ENCODE measurements around the gene TRAM2. TPM values are rescaled to one million over a fixed set of nuclear protein-coding genes. Genes with fewer than 3 reads are reported as not detected.
A peak's percentile ranks its signal among the peaks of the same experiment; 100 is the strongest.

Gene TRAM2, protein sequence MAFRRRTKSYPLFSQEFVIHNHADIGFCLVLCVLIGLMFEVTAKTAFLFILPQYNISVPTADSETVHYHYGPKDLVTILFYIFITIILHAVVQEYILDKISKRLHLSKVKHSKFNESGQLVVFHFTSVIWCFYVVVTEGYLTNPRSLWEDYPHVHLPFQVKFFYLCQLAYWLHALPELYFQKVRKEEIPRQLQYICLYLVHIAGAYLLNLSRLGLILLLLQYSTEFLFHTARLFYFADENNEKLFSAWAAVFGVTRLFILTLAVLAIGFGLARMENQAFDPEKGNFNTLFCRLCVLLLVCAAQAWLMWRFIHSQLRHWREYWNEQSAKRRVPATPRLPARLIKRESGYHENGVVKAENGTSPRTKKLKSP
- 1 to 10 TPM; 3.5 to 3.6 TPM for total RNA-seq

DNA sequence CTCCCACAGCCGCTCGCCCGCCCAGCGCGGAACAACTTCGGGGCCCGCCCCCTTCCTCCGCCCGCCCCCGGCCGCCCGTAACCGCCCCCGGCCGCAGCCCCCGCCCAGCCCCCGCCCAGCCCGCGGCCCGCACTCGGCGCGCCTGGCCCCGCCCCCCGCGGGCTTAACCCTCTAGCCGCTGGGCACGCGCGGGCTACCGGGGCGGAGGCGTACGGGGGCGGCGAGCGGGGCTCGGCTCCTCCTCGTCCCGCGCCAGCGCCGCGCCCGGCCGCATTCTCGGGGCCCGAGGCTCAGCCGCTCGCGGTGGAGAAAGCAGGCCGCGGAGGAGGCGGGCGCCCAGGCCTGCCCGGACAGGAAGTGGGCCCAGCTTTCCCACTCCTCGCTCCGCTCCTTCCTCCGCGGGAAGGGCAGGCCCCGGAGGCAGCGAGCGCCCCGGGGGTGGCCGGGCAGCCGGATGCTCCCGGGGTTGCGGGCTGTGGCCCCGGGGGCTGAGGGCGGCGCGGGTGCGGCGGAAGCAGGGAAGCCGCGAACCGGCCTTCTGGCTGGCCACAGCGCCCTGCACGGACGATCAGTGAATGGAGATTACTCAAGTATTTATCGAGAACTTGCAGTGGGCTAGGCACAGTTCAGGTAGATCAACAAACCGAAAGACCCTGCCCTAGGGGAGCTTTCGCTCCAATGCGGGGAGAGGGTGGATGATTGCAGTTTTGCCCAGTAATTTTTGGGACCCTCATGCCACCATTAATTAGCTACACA is at the start of gene TRAM2:
Gene TRAM2 (minus strand): TSS at position 39 of the 756 bp plus-strand sequence. CDS start 145 bp downstream, outside the sequence.
- intact Hi-C loops (cut with DNase I, micrococcal nuclease): loop anchor here (1.0 to 10.0 kb wide), 10 partner anchors 58 to 968 kb away; partner anchors contain the start of genes EFHC1 (in 1 of the 2), GCLC (in 1 of the 2), GSTA4 (in 1 of the 2) and MCM3 (in 1 of the 2)
- ChIA-PET CTCF (interaction anchor here (0.6 to 1.6 kb wide), 9 partner anchors 19 to 291 kb away, joined by 3 to 4 read pairs (median 3); no protein-coding TSS in a partner anchor), POLR2A (no interaction called here)
- no peaks in the 10 kb centered on the region for H3K36me3 Mint-ChIP-seq (ENCODE audit: low read depth)
- peaks cover 43% of the 10 kb centered on the region for H3K4me1 Mint-ChIP-seq
- peak within 1 kb of the TSS; percentile 80 for H3K27ac Mint-ChIP-seq
- peak within 1 kb of the TSS; percentile 79 for H3K4me3 Mint-ChIP-seq
- DNase-seq: peak; percentile 78
- ATAC-seq: peak; percentile 56
- H3K27me3 Mint-ChIP-seq: peaks cover 2% of the 10 kb centered on the region
- no peaks in the 10 kb centered on the region for H3K9me3 Mint-ChIP-seq (ENCODE audit: low read depth)

DNA sequence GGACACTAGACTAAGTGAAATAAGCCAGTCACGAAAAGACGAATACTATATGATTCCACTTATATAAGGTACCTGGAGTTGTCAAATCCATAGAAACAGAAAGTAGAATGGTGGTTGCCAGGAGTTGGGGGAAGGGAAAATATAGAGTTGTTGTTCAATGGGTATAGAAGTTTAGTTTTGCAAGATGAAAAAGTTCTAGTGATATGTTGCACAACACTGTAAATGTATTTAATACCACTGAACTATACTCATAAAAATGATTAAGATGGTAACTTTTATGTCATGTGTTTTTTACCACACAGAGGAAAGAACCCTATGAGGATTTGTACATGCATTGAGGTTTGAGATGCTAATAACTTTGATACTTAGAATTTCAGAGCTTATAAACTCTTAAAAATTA is 46.0 kb upstream of the TRAM2 start:
- Mint-ChIP-seq H3K27me3 (peaks cover 2% of the 10 kb centered on the region), H3K36me3 (ENCODE audit: low read depth) (no peaks in the 10 kb centered on the region), H3K9me3 (ENCODE audit: low read depth) (no peaks in the 10 kb centered on the region), H3K4me3 (no peak overlapping the region), H3K4me1 (no peaks in the 10 kb centered on the region), H3K27ac (no peak overlapping the region)
- ATAC-seq (no peak), DNase-seq (no peak)
- CTCF ChIA-PET: no interaction called here
- POLR2A ChIA-PET: no interaction called here
- intact Hi-C loops (cut with DNase I, micrococcal nuclease): no loop called here

DNA sequence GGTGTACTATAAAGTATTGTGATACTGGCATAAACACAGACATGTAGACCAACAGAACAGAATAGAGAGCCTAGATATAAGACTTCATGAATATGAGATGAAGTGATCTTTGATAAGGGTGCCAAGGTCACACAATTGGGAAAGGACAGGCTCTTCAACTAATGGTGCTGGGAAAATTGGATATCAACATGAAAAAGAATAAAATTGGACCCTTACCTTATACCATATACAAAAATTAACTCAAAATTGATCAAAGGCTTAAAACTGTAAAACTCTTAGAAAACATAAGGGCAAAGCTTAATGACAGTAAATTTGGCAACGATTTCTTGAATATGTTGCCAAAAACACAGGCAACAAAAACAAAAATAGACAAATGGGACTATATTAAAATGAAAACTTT is 44.8 kb upstream of the TRAM2 start:
- Mint-ChIP-seq H3K4me3 (no peak overlapping the region), H3K27ac (no peak overlapping the region), H3K9me3 (ENCODE audit: low read depth) (no peaks in the 10 kb centered on the region), H3K36me3 (ENCODE audit: low read depth) (no peaks in the 10 kb centered on the region), H3K4me1 (no peaks in the 10 kb centered on the region), H3K27me3 (peaks cover 5% of the 10 kb centered on the region)
- DNase-seq (no peak), ATAC-seq (no peak)
- POLR2A ChIA-PET: no interaction called here
- CTCF ChIA-PET: interaction anchor here (0.6 kb wide), 1 partner anchor 21 kb away, joined by 4 read pairs; no protein-coding TSS in a partner anchor
- intact Hi-C loops (cut with DNase I, micrococcal nuclease): no loop called here

DNA sequence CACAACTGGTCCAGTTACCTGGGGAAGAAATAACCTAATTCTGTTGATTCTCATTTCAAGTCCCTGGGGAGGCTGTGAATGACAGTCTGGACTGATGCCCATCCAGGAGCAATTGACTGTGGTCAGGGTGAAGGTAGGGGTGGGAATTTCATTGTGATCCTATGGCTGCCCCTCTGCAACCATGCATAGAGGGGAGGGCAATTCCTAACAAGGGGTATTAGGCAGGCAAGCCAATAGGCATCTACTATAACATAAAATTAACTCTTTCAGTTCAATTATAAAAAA is 44.0 kb upstream of the TRAM2 start:
- ATAC-seq: no peak
- intact Hi-C loops (cut with DNase I, micrococcal nuclease): no loop called here
- no peak overlapping the region for H3K27ac Mint-ChIP-seq
- H3K4me3 Mint-ChIP-seq: no peak overlapping the region
- no peak for DNase-seq
- CTCF ChIA-PET: no interaction called here
- no peaks in the 10 kb centered on the region for H3K9me3 Mint-ChIP-seq (ENCODE audit: low read depth)
- H3K4me1 Mint-ChIP-seq: no peaks in the 10 kb centered on the region
- peaks cover 5% of the 10 kb centered on the region for H3K27me3 Mint-ChIP-seq
- H3K36me3 Mint-ChIP-seq (ENCODE audit: low read depth): no peaks in the 10 kb centered on the region
- POLR2A ChIA-PET: no interaction called here

DNA sequence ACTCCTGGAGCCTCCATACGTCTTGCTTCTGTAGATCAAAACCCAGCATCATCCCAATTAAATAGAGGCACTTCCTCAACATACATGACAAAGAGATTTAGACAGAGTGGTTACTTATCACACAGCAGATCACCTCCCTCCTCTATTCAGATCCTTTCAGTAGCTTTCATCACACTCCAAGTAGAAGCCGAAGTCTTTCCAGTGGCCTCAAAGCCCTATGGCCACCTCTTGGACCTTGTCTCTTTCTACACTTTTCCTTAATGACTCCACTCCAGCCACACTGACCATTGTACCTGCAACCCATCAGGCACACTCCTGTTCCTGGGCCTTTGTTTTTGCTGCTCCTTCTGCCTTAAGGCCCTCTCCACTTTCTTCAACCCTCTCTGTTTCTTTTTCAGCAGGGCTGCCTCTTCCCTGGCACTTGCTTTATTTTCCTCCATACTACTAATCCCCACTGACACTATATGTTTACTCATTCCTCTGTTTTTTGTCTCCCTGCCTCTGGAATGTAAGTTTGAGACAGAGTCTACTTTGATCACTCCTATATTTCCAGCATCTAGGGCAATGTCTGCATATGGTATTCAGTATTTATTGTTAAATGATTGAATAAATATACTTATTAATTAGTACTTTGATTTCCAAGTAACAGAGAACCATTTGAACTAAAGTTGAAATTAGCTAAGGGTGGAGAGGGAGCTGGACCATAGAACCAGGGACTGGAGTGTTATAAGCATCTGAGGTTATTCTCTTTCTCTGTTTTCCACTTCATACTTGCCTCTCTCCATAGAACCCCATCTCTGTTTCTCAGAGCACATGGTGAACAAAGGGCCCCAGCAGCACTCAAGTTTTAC is 43.4 kb upstream of the TRAM2 start:
- no peak overlapping the region for H3K27ac Mint-ChIP-seq
- intact Hi-C loops (cut with DNase I, micrococcal nuclease): no loop called here

DNA sequence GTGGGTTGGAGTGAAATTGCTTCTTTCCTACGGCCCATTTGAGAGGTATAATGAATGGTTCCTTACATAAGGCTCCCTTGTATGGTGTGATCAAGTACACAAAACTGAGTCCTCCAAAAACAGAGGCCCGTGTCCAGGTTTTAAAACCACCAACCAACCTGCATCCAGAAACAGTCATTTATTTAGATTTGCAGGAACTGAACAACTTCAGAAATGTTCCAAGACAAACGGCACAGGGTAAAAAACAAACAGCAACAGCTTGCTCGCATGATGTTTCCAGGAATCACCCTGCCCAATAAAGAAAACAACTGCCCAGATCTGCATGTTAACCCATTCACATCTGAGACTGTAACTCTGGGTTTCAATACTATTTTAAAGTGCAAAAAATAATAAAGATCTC is 40.2 kb upstream of the TRAM2 start:
- Mint-ChIP-seq H3K27me3 (peaks cover 6% of the 10 kb centered on the region), H3K4me1 (no peaks in the 10 kb centered on the region), H3K4me3 (no peak overlapping the region), H3K27ac (no peak overlapping the region), H3K36me3 (ENCODE audit: low read depth) (no peaks in the 10 kb centered on the region), H3K9me3 (ENCODE audit: low read depth) (no peaks in the 10 kb centered on the region)
- ChIA-PET CTCF (no interaction called here), POLR2A (no interaction called here)
- intact Hi-C loops (cut with DNase I, micrococcal nuclease): no loop called here
- DNase-seq (no peak), ATAC-seq (no peak)

More for the DNA sequence above, 43.4 kb upstream of the TRAM2 start:
- Mint-ChIP-seq H3K36me3 (ENCODE audit: low read depth) (no peaks in the 10 kb centered on the region), H3K27me3 (peaks cover 8% of the 10 kb centered on the region), H3K4me3 (no peak overlapping the region), H3K4me1 (no peaks in the 10 kb centered on the region), H3K9me3 (ENCODE audit: low read depth) (no peaks in the 10 kb centered on the region)
- ATAC-seq: no peak
- no peak for DNase-seq
- CTCF ChIA-PET: no interaction called here
- POLR2A ChIA-PET: no interaction called here

DNA sequence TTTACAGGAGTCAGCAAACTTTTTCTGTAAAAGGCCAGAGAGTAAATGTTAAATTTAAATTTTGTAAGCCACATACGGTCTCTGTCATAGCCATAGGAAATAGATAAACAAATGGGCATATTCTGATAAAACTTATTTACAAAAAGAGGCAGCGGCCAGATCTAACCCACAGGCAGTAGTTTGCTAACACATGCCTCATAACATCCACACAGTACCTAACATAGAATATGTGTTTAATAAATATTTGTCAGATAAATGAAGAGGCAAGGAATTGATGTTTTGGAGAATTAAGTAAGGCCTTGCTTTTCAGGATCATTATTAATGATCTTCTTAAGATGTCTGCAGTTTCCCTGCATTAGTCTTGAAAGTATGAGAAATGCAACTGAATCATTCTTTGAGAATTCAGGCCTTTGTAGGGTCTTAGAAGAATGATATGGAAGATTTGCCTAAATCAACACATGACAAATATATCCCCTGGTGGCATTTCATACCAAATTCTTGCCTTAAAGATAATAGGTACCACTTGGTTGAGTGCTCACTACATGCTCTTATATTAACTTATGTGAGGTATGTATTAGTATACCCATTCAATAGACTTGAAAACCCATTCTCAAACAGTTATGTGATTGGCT is 39.3 kb upstream of the TRAM2 start:
- CTCF ChIA-PET: no interaction called here
- Mint-ChIP-seq H3K4me1 (no peaks in the 10 kb centered on the region), H3K4me3 (no peak overlapping the region), H3K36me3 (ENCODE audit: low read depth) (no peaks in the 10 kb centered on the region), H3K9me3 (ENCODE audit: low read depth) (no peaks in the 10 kb centered on the region), H3K27me3 (peaks cover 6% of the 10 kb centered on the region), H3K27ac (no peak overlapping the region)
- POLR2A ChIA-PET: no interaction called here
- no peak for ATAC-seq
- DNase-seq: no peak
- intact Hi-C loops (cut with DNase I, micrococcal nuclease): no loop called here

DNA sequence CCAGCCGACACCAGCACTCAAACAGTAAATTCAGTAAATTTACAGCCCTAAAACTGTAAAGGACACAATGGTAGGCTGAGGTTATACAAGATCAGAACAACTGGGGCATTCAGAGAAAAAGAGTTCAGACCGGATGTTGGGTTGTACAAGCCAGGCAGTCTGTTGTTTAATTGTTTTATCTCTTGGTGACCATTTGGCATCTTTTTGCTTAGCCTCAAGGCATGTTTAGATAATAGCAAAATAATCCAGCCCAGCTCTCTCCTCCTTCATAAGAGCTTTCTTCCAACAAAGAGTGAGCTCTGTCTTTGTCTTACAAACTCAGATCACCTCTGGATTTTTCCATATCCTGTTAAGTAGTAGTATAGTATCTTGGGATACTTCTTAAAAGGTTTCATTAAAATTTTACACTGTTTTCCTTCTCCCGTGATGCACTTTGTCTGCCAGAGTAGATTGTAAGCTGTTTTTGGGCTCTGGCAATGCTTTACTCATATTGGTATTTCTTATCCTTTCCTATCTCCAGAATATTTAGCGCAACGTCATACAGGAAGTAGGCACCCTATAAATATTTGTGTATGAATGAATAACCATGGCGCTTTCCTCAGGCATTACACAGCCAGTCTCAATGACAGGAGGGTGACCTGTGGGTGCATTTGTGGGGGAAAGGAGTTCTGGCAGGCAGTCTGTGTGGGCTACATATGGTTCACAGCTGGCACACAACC is 35.6 kb upstream of the TRAM2 start:
- H3K27ac Mint-ChIP-seq: no peak overlapping the region
- no peak for DNase-seq
- ATAC-seq: no peak
- H3K9me3 Mint-ChIP-seq (ENCODE audit: low read depth): no peaks in the 10 kb centered on the region
- H3K4me3 Mint-ChIP-seq: no peak overlapping the region
- no peaks in the 10 kb centered on the region for H3K36me3 Mint-ChIP-seq (ENCODE audit: low read depth)
- POLR2A ChIA-PET: no interaction called here
- H3K27me3 Mint-ChIP-seq: peaks cover 8% of the 10 kb centered on the region
- intact Hi-C loops (cut with DNase I, micrococcal nuclease): no loop called here
- CTCF ChIA-PET: no interaction called here
- H3K4me1 Mint-ChIP-seq: no peaks in the 10 kb centered on the region

DNA sequence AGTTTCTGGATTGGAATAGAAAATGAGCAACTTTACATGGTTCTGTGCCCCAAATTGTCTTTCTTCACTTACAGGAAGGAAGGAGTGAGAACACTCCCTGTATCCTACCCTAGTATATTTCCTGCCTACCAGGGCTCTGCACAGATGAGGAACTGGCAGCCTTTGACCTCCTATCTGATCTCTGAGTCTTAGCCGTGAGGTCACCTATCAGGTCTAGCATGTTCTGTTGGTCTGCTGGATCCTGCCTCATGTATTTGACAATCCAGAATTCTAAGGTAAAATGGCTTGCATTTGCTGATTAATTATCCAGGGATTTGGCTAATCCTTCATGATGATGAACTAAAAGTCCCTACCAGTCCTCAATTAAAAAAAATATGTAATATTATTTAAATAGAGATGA is 35.0 kb upstream of the TRAM2 start:
- ChIA-PET POLR2A (no interaction called here), CTCF (no interaction called here)
- Mint-ChIP-seq H3K4me3 (no peak overlapping the region), H3K36me3 (ENCODE audit: low read depth) (no peaks in the 10 kb centered on the region), H3K27me3 (peaks cover 6% of the 10 kb centered on the region), H3K4me1 (no peaks in the 10 kb centered on the region), H3K9me3 (ENCODE audit: low read depth) (no peaks in the 10 kb centered on the region), H3K27ac (no peak overlapping the region)
- no peak for DNase-seq
- intact Hi-C loops (cut with DNase I, micrococcal nuclease): no loop called here
- ATAC-seq: no peak

DNA sequence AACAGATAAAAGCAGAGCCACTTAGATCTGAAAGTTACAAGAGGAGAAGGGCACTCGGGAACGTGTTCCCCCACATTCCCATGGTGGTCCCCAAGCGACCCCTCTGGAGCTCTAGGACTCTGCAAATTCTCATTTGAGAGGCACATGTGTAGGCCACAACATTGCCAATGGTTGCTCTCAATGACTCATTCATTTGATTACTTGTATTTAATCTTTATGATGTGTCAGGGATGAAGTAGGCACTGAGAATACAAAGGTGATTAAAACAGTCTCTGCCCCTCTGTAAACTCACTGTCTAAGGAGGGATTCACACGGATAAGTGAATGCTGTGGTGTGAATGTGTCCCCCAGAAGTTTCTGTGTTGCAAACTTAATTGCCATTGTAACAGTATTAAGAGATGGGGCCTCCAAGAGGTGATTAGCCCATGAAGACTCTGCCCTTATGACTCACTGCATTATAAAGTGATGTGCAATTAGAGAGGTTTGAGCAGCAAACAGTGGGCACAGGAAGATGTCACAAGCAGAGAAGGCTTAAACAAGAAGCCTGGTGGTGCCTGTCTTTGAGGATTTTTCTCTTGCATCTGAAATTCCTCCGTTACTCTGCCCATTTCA is 34.0 kb upstream of the TRAM2 start:
- H3K4me3 Mint-ChIP-seq: no peak overlapping the region
- DNase-seq: no peak
- no peaks in the 10 kb centered on the region for H3K4me1 Mint-ChIP-seq
- no peaks in the 10 kb centered on the region for H3K36me3 Mint-ChIP-seq (ENCODE audit: low read depth)
- peaks cover 6% of the 10 kb centered on the region for H3K27me3 Mint-ChIP-seq
- intact Hi-C loops (cut with DNase I, micrococcal nuclease): no loop called here
- POLR2A ChIA-PET: no interaction called here
- H3K9me3 Mint-ChIP-seq (ENCODE audit: low read depth): no peaks in the 10 kb centered on the region
- H3K27ac Mint-ChIP-seq: no peak overlapping the region
- peak; percentile 51 for ATAC-seq
- CTCF ChIA-PET: no interaction called here
